Body of pancreas (tissue), 4 donors: ENCODE results near the gene NAT9. TPM values are rescaled to one million over a fixed set of nuclear protein-coding genes. Genes with fewer than 3 reads are reported as not detected.

Experiments used
- ATAC-seq: fragments of 150-250 bp; one replicate; pipeline ENCODE4 v1.9.1; 2016
- DNase-seq, 4 donors: peaks; one replicate each; pipeline ENCODE4 v3.0.0-alpha.2; 2019
- H3K27ac ChIP-seq, 4 donors: fragments of 200-600 bp; sonication (generic); 1 replicate in 3 of 4; 2 replicates in 1 of 4; pipeline versions ENCODE4 v1.5.1 to v1.6.1; 2016 to 2019; ENCODE audit warnings: mild to moderate bottlenecking in 1 of 4, mixed read lengths in 1 of 4, moderate library complexity in 1 of 4
- H3K27me3 ChIP-seq, 2 donors: fragments of 200-600 bp; sonication (generic); one replicate each; pipeline ENCODE4 v1.6.0; 2016; ENCODE audit warnings: mild to moderate bottlenecking in 1 of 2
- H3K36me3 ChIP-seq, 2 donors: fragments of 200-600 bp; sonication (generic); replicated peaks in 1 of 2; 2 replicates each; pipeline ENCODE4 v1.5.1; 2016; ENCODE audit warnings: low read depth in 2 of 2; ENCODE audit not compliant: insufficient read depth in 1 of 2
- H3K4me1 ChIP-seq: fragments of 200-600 bp; sonication (generic); one replicate; pipeline ENCODE4 v1.6.0; 2016
- H3K4me3 ChIP-seq, 2 donors: fragments of 200-600 bp; sonication (generic); 1 replicate in 1 of 2; 2 replicates in 1 of 2; pipeline ENCODE4 v1.5.1; 2016 to 2019
- H3K9me3 ChIP-seq, 3 donors: fragments of 200-600 bp; sonication (generic); 1 replicate in 2 of 3; 2 replicates in 1 of 3; pipeline ENCODE4 v1.5.1; 2016
- CTCF ChIP-seq, 7 experiments: fragments of 450-650 bp in 4 of 7; fragments of 200-600 bp in 3 of 7; sonication (generic) in 3 of 7; IDR thresholded peaks; one replicate each; pipeline ENCODE4 v1.5.1; 2016 to 2019; ENCODE audit warnings: antibody characterized with exemption in 7 of 7
- POLR2A ChIP-seq, 3 donors: fragments of 450-650 bp; IDR thresholded peaks; one replicate each; pipeline ENCODE4 v1.6.1; 2016; ENCODE audit warnings: antibody characterized with exemption in 3 of 3, mild to moderate bottlenecking in 2 of 3
- WGBS, 2 donors: methylation state at CpG; one replicate each; pipeline ENCODE4 v1.1.5; 2017; 5-methylcytosine and 5-hydroxymethylcytosine counted together
- intact Hi-C: fragments of 100-400 bp; cut with DNase I; formaldehyde crosslinking; loops from one replicate; pipeline ENCODE4 v1.15.1; 2023
- total RNA-seq, 2 donors: library from RNA; depleted of rRNA; stranded (reverse); fragments of >200 nt; gene quantifications; one replicate each; pipeline ENCODE4 v1.1.0, GENCODE V29; 2016

The NAT9 gene
- total RNA-seq, 2 donors from 2014 or later, result 21.8 to 23.3 TPM

DNA sequence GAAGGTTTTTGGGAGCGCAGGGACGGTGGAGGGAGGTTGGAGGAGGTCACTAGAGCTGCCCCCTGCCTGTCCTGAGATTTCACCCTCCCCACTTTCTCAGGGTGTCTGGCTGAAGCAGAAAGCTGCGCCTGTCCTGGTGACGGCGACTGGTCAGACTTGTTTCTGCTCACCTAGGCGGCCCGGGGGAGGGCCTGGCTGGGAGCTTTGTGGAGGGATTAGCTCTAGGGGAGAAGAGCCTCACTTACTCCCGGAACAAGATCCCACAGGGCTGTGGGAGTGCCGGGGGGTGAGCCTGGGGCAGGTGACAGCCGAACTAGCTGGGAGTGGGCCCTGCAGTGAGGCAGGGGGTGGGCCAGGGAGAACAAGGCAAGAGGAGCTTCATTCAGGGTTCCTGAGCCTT, 16.2 kb downstream of the NAT9 start:
- Histone ChIP-seq H3K4me3 (no peak overlapping the region), H3K27me3 (no peaks in the 10 kb centered on the region), H3K4me1 (peaks cover 93% of the 10 kb centered on the region), H3K36me3 (no peaks in the 10 kb centered on the region), H3K9me3 (no peaks in the 10 kb centered on the region), H3K27ac (peak overlapping the region; percentile 55 to 86 (median 82))
- peak; percentile 68 for ATAC-seq
- DNase-seq, result peak; percentile 62 to 78 (median 76)
- TF ChIP-seq CTCF (IDR thresholded peaks at IDR 0.05) (no peak), POLR2A (IDR thresholded peaks at IDR 0.05) (peak in 2 of 3 donors; percentile 52 to 57)
- intact Hi-C loops, result no loop called here
- WGBS, 2 donors, result 33 to 56% methylated on average over 5 to 10 of the region's 10 CpGs

DNA sequence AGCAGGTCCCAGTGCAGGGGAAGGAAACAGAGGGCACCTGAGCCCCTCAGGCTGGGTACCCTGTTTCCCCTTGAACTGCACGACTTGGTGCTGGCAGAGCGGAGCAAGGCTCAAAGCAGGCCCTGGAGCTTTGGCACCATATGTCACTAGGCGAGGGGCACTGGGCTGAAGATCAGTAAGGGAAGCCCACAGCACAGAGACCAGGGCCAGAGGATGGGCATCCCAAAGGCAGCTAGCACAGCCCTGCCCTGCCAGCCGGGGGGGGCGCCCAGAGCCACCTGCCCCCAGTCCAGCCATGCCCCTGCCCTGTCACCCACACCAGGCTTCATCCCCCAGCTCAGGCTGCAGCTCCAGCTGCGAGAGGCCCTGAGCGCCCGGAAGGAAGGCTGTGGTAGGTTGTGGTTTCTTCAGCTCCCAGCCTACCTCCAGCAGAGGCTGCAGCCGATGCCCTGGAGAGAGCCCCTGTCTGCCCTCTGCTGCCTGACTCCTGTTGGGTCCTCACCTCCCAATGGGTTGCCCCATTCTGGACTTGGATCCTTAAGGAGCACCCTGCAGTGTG, 16.8 kb downstream of the NAT9 start:
- H3K9me3 ChIP-seq, result no peaks in the 10 kb centered on the region
- DNase-seq, result no peak
- intact Hi-C loops, result no loop called here
- peaks cover 97% of the 10 kb centered on the region for H3K4me1 ChIP-seq
- H3K27ac ChIP-seq, result peak overlapping the region; percentile 55 to 86 (median 82)
- TF ChIP-seq CTCF (IDR thresholded peaks at IDR 0.05), result no peak
- WGBS, 2 donors, result 44 to 50% methylated on average over 2 to 7 of the region's 9 CpGs
- no peak overlapping the region for H3K4me3 ChIP-seq
- no peak for ATAC-seq
- no peaks in the 10 kb centered on the region for H3K36me3 ChIP-seq
- no peaks in the 10 kb centered on the region for H3K27me3 ChIP-seq

DNA sequence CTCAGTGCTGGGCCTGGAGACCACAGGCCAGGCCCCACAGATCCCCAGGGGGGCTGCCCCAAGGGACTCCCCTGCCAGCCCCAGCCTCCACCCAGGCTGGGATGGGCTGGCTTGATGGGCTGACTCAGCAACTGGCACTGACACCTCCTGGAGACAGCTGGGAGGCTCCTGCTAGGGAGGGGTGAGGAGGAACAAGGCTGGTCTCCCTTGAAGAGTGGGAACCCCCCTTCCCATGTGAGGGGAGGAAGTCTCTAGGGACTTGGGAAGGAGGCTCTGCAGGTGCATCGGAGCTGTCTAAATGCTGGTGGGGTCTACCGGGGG, 17.3 kb downstream of the NAT9 start:
- H3K27ac ChIP-seq, result peak overlapping the region in 3 of 4 donors; percentile 80 to 86 (median 83)
- TF ChIP-seq POLR2A (IDR thresholded peaks at IDR 0.05) (no peak), CTCF (IDR thresholded peaks at IDR 0.05) (no peak)
- WGBS, 2 donors, result 40 to 80% methylated on average over 1 to 2 of the region's 2 CpGs
- no peak for DNase-seq
- H3K9me3 ChIP-seq, result no peaks in the 10 kb centered on the region
- intact Hi-C loops, result no loop called here
- no peaks in the 10 kb centered on the region for H3K36me3 ChIP-seq
- ATAC-seq, result no peak
- no peaks in the 10 kb centered on the region for H3K27me3 ChIP-seq
- no peak overlapping the region for H3K4me3 ChIP-seq
- H3K4me1 ChIP-seq, result peaks cover 96% of the 10 kb centered on the region

DNA sequence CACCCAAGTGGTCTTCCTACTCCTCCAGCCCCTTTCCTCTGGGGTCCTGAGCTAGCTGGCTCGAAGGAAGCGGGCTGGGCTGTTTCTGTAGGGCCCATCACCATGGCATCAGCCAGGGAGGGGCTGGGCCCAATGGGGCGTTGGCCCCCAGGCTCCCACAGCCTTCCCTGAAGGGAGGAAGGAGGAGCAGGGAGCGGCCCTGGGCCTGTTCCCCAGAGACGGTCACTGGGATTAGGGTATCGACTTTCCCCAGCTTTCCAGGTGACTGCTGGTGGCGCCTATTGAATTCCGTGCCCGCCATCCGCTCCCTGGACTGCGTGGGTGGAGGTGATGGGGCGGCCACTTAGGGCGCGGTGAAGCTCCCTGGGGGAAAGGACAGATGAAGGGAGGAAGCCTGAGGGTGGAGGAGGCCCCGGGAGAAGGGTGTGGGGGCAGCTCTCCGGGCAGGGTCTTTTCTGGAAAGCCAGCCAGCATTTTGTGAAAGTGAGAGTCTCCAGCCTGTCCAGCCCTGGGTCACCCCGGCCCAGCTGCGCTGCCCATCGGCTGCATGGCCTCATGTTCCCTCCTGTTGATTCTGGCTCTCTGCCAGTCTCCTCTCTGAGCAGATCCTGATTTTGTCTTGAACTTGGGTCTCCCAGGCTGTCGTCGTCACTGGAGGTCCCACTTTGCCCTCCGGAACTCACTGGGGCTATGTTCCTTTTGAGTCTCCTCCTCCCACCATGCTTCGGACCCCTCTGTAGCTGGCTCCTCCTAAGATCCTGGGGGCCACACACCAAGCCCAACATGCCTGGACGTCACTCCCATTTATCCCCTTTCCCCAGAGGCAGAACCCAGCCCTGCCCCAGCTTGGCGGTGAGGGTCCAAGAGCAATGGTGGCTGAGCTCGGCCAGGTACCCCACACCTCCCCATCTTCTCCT, 18.0 kb downstream of the NAT9 start:
- H3K4me1 ChIP-seq, result peaks cover 96% of the 10 kb centered on the region
- H3K9me3 ChIP-seq, result no peaks in the 10 kb centered on the region
- H3K27ac ChIP-seq, result peak overlapping the region; percentile 36 to 86 (median 82)
- no peaks in the 10 kb centered on the region for H3K27me3 ChIP-seq
- intact Hi-C loops, result no loop called here
- peak in 2 of 4 donors; percentile 53 to 65 for DNase-seq
- no peaks in the 10 kb centered on the region for H3K36me3 ChIP-seq
- no peak for TF ChIP-seq POLR2A (IDR thresholded peaks at IDR 0.05)
- TF ChIP-seq CTCF (IDR thresholded peaks at IDR 0.05), result no peak
- no peak overlapping the region for H3K4me3 ChIP-seq
- WGBS, 2 donors, result 34 to 57% methylated on average over 19 to 26 of the region's 26 CpGs
- no peak for ATAC-seq
